Hematopoietic multipotent progenitor cell treated with erythropoietin and hydrocortisone succinate and interleukin-3 and kit ligand, for 4 days (in vitro differentiated cells): ENCODE results near the gene ZBTB2.
"Not testable (repeated sequence)": the region's sequence is repeated elsewhere in the genome, so short reads cannot be mapped to it uniquely, and the experiment has no call there.

Source experiments
- DNase-seq: peaks from one replicate; pipeline ENCODE4 v3.0.0-alpha.2; 2015

ZBTB2 gene

GRCh38 chr6:151370509-151371078 is 20.8 kb downstream of the ZBTB2 start:
- no peak for DNase-seq

- no peak for DNase-seq
Measured at GRCh38 chr6:151365233-151365632, 26.1 kb downstream of the ZBTB2 start.

DNA sequence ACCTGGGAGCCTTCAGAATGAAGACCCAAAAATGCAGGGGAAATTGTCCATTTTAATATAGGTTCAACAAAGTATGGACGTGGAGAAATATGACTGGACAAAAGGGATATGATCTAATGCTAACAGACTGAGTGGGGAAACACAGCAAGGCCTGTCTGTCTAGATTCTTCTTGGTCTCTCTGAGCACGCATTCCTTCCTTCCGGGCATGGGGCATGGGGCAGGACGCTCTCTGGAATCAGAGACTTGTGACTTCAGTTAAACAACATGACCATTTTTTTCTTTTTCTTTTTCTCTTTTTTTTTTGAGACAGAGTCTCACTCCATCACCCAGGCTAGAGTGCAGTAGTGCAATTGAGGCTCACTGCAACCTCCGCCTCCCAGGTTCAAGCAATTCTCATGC is 31.9 kb downstream of the ZBTB2 start:
- DNase-seq: no peak

DNA sequence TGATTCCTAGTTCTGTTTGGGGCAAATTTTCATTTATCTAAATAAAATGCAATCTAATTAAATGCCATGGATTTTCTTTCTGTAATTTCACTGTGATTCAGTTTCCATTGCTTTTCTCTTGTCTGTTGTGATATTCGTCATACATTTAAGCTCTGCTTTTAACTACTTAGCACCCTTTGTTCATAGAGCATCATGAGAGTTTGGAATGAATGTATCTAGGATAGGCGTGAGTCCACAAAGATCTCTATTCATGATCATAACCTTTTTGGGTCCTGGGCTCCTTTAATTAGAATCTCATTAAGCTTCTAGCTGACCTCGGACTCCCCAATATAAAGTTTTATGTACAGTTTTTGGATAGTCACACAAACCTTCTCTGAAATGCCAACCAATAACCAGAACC is 32.9 kb downstream of the ZBTB2 start:
- no peak for DNase-seq

DNA sequence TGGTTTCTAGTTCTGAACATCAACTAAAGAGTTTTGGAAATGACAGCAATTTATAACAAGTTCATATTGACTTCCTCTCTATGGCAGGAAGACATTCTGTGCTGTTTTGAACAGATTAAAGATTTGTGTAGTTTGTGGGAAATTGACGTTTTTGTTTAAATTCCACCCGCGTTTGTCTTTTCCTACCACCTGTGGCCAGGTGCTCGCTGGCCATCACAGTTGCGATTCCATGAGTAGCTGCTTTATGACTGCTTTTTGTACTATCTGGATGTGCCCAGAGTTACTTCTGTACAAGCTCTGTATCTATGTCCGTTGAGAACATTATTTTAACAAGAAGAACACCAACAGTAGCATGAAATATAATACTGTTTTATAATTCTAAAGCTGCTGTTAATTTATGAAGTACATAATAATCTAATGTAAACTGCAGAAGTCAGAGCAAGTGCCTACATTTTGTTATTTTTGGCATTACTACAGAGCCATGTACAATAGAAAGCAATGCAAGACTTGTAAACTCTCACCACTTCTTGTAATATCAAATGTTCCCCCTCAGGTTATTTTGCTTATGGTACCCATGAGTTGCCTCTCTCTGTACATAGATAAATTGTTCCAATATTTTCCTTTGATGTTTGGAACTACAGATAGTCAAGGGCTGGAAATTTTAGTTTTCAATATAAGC is 33.5 kb downstream of the ZBTB2 start:
- DNase-seq: no peak

DNA sequence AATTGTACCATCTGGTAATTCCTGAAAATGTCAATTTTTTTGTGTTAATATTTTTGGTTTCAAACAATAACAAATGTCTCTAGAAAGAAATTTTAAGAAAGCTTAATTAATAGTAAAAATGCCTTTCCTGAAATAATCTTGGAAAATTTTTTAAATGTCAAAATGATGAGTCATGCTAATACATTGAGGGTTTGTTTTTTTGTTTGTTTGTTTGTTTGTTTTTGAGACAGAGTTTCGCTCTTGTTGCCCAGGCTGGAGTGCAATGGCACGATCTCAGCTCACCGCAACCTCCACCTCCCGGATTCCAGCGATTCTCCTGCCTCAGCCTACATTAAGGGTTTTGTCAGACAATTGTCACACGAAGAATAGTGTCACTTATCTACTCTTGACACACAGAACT is 34.4 kb downstream of the ZBTB2 start:
- DNase-seq: not testable (repeated sequence)

GRCh38 chr6:151353795-151354194 is 37.6 kb downstream of the ZBTB2 start:
- DNase-seq: no peak

GRCh38 chr6:151352410-151353396 is 38.7 kb downstream of the ZBTB2 start:
- no peak for DNase-seq

- no peak for DNase-seq
Measured at GRCh38 chr6:151351731-151352130, 39.6 kb downstream of the ZBTB2 start.

DNA sequence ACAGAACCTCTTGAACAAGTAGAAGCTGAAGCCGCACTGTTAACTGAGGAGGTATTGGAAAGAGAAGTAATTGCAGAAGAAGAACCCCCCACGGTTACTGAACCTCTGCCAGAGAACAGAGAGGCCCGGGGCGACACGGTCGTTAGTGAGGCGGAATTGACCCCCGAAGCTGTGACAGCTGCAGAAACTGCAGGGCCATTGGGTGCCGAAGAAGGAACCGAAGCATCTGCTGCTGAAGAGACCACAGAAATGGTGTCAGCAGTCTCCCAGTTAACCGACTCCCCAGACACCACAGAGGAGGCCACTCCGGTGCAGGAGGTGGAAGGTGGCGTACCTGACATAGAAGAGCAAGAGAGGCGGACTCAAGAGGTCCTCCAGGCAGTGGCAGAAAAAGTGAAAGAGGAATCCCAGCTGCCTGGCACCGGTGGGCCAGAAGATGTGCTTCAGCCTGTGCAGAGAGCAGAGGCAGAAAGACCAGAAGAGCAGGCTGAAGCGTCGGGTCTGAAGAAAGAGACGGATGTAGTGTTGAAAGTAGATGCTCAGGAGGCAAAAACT is 40.1 kb downstream of the ZBTB2 start:
- DNase-seq: no peak

GRCh38 chr6:151350442-151351145 is 40.8 kb downstream of the ZBTB2 start:
- no peak for DNase-seq

- no peak for DNase-seq
Measured at GRCh38 chr6:151349651-151350270, 41.6 kb downstream of the ZBTB2 start.

- DNase-seq: not testable (repeated sequence)
Measured at GRCh38 chr6:151342750-151343149, 48.6 kb downstream of the ZBTB2 start.

DNA sequence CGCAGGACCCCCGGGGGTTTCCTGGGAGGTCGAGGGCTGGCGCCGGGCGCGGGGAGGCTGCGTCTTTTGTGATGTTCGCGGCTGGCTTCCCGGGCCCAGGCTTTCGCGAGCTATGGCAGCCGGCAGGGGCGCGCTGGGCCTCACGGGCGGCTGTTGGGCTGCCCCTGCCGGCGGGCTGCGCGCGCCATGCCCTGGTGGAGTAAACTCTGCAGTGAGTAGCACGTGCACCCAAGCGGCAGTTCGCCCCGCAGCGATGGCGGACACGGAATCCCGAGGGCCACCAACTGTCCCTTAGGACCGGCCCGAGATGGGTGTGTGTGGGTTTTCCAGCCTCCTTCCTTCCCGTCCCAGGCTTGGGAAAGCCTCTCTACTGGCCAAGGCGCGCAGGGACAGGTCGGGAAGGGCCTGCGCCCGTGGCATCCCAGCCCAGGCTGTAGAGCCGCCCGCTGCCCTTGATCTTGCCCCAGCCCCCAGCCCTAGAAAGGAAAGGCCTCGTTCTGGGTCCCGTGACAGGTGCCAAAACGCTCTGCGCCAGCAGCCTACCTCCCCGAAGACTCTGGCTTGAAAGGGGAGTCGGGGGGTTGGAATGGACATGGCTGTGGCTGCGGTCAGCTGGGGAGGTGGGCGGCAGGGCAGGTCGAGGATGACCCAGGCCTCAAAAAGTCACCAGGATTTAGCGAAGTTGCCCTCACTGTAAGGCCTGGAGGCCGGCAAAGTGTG is 49.7 kb downstream of the ZBTB2 start:
- DNase-seq: no peak

DNA sequence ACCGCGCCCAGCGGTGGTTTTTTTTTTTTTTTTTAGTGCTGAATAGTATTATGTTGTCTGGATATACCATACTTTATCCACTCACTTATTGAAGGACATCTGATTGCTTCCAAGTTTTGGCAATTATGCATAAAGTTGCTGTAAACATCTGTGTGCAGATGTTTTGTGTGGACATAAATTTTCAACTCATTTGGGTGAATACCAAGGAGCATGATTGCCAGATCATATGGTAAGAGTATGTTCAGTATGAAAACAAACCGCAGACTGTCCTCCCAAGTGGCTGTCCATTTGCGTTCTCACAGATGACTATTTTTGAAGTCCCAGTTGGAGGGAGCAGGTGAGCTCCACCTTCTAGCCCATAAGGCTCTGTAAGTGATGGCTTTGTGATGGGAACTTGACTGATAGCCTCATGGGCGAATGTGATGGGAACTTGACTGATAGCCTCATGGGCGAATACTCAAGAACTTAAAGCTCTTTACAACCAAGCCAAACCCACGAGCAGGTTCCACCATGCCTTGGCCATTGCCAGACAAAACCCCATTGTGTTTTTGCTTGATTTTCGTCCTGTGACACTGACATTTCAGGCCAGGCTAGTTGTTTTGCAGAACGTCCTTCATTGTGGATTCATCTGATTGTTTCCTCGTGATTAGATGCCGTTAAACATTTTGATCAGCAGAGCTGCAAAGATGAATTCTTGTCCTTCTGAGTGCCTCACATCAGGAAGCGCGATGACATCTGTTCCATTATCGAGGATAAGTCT is 51.0 kb downstream of the ZBTB2 start:
- DNase-seq: no peak

DNA sequence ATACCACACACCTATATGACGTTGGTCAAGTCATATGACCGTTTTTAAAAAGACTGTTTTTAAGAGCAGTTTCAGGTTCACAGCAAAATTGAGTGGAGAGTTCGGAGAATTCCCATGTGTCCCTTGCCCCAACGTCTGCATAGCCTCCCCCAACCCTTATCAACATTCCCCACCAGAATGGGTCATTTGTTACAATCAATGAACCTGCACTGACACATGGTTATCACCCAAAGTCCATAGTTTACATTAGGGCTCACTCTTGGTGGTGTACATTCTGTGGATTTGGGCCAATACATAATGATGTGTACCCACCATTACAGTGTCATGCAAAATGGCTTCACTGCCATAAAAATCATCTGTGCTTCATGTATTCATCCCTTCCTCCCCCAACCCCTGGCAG is 52.0 kb downstream of the ZBTB2 start:
- DNase-seq: no peak

GRCh38 chr6:151338651-151339200 is 52.6 kb downstream of the ZBTB2 start:
- no peak for DNase-seq

DNA sequence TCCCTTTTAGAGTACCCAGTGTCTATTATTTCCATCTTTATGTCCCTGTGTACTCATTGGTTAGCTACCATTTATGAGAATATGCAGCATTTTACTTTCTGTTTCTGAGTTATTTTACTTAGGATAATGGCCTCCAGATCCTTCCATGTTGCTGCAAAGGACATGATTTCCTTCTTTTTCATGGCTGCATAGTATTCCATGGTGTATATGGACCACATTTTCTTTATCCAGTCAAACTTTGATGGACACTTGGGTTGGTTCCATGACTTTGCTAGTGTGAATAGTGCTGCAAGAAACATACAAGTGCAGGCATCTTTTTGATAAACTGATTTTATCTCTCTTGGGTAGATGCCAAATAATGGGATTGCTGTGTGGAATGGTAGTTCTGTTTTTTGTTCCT is 55.4 kb downstream of the ZBTB2 start:
- DNase-seq: no peak

- DNase-seq: no peak
Measured at GRCh38 chr6:151330130-151330696, 61.1 kb downstream of the ZBTB2 start.

- no peak for DNase-seq
Measured at GRCh38 chr6:151327101-151327500, 64.3 kb downstream of the ZBTB2 start.
